Fibroblast of lung (primary cell): Measurements from ENCODE around the gene PRKCA. TPM values are rescaled to one million over a fixed set of nuclear protein-coding genes. Genes with fewer than 3 reads are reported as not detected.

Experiments used
- DNase-seq, 2 donors: peaks; one replicate each; pipeline versions ENCODE4 v3.0.0 to v3.0.0-alpha.2; 2010; ENCODE audit warnings: low read depth in 2 of 2
- H2AFZ ChIP-seq: 2 replicates; pipeline ENCODE4 v1.5.1; 2012; ENCODE audit warnings: low read length, control low read depth, inconsistent platforms
- H3K27ac ChIP-seq: 2 replicates; pipeline ENCODE4 v1.5.1; 2011; ENCODE audit warnings: low read length, control low read depth; ENCODE audit not compliant: insufficient read depth
- H3K27me3 ChIP-seq: 2 replicates; pipeline ENCODE4 v1.5.1; 2011; ENCODE audit warnings: mild to moderate bottlenecking, low read length; ENCODE audit not compliant: control insufficient read depth, insufficient read depth
- H3K36me3 ChIP-seq: 2 replicates; pipeline ENCODE4 v1.5.1; 2011; ENCODE audit warnings: low read length; ENCODE audit not compliant: control insufficient read depth, insufficient read depth
- H3K4me1 ChIP-seq: 2 replicates; pipeline ENCODE4 v1.5.1; 2011; ENCODE audit warnings: low read length; ENCODE audit not compliant: control insufficient read depth, insufficient read depth; ENCODE audit errors: extremely low read depth
- H3K4me2 ChIP-seq: 2 replicates; pipeline ENCODE4 v1.5.1; 2011; ENCODE audit warnings: low read length, control low read depth; ENCODE audit not compliant: insufficient read depth; ENCODE audit errors: extremely low read depth
- H3K4me3 ChIP-seq, 4 experiments: fragments of 200-600 bp in 1 of 4; sonication (generic) in 1 of 4; replicated peaks in 1 of 4; 2 replicates each; pipeline ENCODE4 v1.5.1; 2011 to 2016; ENCODE audit warnings: low read length in 4 of 4, low read depth in 3 of 4, mild to moderate bottlenecking in 3 of 4, control low read depth in 2 of 4, inconsistent platforms in 1 of 4, mixed read lengths in 1 of 4; ENCODE audit not compliant: insufficient read depth in 1 of 4; ENCODE audit errors: control extremely low read depth in 1 of 4
- H3K79me2 ChIP-seq: 2 replicates; pipeline ENCODE4 v1.5.1; 2012; ENCODE audit warnings: mild to moderate bottlenecking, low read length, inconsistent platforms; ENCODE audit not compliant: control insufficient read depth, insufficient read depth
- H3K9ac ChIP-seq: 2 replicates; pipeline ENCODE4 v1.5.1; 2011; ENCODE audit warnings: mild to moderate bottlenecking, low read length, control low read depth; ENCODE audit not compliant: insufficient read depth
- H3K9me3 ChIP-seq: 2 replicates; pipeline ENCODE4 v1.5.1; 2012; ENCODE audit warnings: low read depth, low read length; ENCODE audit not compliant: control insufficient read depth, insufficient read depth
- H4K20me1 ChIP-seq: 2 replicates; pipeline ENCODE4 v1.5.1; 2011; ENCODE audit warnings: low read length; ENCODE audit not compliant: control insufficient read depth, insufficient read depth; ENCODE audit errors: extremely low read depth
- CTCF ChIP-seq, 2 donors: IDR thresholded peaks in 1 of 2; conservative IDR thresholded peaks in 1 of 2; 1 replicate in 1 of 2; 2 replicates in 1 of 2; pipeline ENCODE4 v1.5.1; 2011 to 2012; ENCODE audit warnings: low read length in 2 of 2, control low read depth in 1 of 2, inconsistent platforms in 1 of 2, low read depth in 1 of 2, mild to moderate bottlenecking in 1 of 2
- EZH2 ChIP-seq: IDR thresholded peaks from 2 replicates; pipeline ENCODE4 v1.5.1; 2012; ENCODE audit warnings: low read length, control low read depth, mild to moderate bottlenecking; ENCODE audit errors: missing control alignments
- polyA plus RNA-seq, 2 donors: library from polyadenylated mRNA; depleted of rRNA in 1 of 2; stranded (reverse) in 1 of 2; unstranded in 1 of 2; fragments of >200 nt; gene quantifications; 2 replicates each; pipeline ENCODE4 v1.2.1, GENCODE V29; 2011 to 2012; ENCODE audit warnings: missing spikeins in 1 of 2
- total RNA-seq: library from RNA; depleted of rRNA; stranded (reverse); fragments of >200 nt; gene quantifications from 2 replicates; pipeline ENCODE4 v1.2.1, GENCODE V29; 2014

PRKCA gene
- total and polyA plus RNA-seq, 2 donors (not counting 1 experiment from before 2014, with no cell fraction given), result 34.0 to 74.2 TPM

- H3K4me1 ChIP-seq, result peaks cover 3% of the 10 kb centered on the region
- TF ChIP-seq EZH2 (no peak), CTCF (conservative IDR thresholded peaks at IDR 0.05 in 1 of 2, IDR thresholded peaks at IDR 0.05 in 1 of 2; ENCODE audit: low read depth in 1 of 2, low read length in 2 of 2) (no peak)
- no peaks in the 10 kb centered on the region for H3K9me3 ChIP-seq
- no peak for DNase-seq
- no peak overlapping the region for H2AFZ ChIP-seq
- H3K9ac ChIP-seq, result no peak overlapping the region
- H4K20me1 ChIP-seq, result no peaks in the 10 kb centered on the region
- no peak overlapping the region for H3K4me2 ChIP-seq
- H3K36me3 ChIP-seq, result peaks cover 12% of the 10 kb centered on the region
- no peak overlapping the region for H3K4me3 ChIP-seq
- H3K27me3 ChIP-seq, result no peaks in the 10 kb centered on the region
- no peak overlapping the region for H3K27ac ChIP-seq
- no peaks in the 10 kb centered on the region for H3K79me2 ChIP-seq
Measured at GRCh38 chr17:66789093-66789492, 486.7 kb downstream of the PRKCA start.

DNA sequence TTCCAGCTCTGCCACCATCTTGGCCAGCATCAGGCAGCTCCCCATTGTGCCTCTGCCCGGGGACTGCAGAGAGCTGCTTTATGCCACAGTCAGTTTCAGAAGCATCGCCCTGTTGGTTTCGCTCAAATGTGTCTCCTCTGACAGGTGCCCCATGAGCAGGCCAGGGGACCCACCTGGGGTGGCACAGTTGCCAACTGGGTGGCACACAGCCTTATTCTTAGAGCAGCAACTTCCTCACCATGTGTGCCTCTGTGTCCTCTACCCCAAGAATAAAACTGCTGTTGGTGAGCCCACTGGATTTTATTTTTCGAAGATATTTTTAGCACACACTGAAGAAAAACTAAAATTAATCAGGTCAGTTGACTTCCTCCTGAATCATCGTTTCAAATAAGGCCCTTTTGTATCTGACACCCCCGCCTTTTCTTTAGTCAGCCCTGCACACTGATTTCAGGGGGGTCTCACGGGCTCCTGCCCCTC lies 487.6 kb downstream of the PRKCA start:
- peak in 1 of 2 donors; percentile 62 for DNase-seq
- Histone ChIP-seq H2AFZ (no peak overlapping the region), H3K27ac (no peak overlapping the region), H3K9ac (no peak overlapping the region), H3K4me2 (no peak overlapping the region), H4K20me1 (no peaks in the 10 kb centered on the region), H3K9me3 (no peaks in the 10 kb centered on the region), H3K79me2 (no peaks in the 10 kb centered on the region), H3K4me3 (no peak overlapping the region), H3K4me1 (peaks cover 3% of the 10 kb centered on the region), H3K36me3 (peaks cover 12% of the 10 kb centered on the region), H3K27me3 (no peaks in the 10 kb centered on the region)
- TF ChIP-seq EZH2 (no peak), CTCF (conservative IDR thresholded peaks at IDR 0.05 in 1 of 2, IDR thresholded peaks at IDR 0.05 in 1 of 2; ENCODE audit: low read depth in 1 of 2, low read length in 2 of 2) (no peak)

- Histone ChIP-seq H2AFZ (no peak overlapping the region), H3K9ac (no peak overlapping the region), H3K79me2 (no peaks in the 10 kb centered on the region), H3K4me1 (peaks cover 3% of the 10 kb centered on the region), H3K4me3 (no peak overlapping the region), H3K27me3 (no peaks in the 10 kb centered on the region), H4K20me1 (no peaks in the 10 kb centered on the region), H3K36me3 (peaks cover 12% of the 10 kb centered on the region), H3K27ac (no peak overlapping the region), H3K4me2 (no peak overlapping the region), H3K9me3 (no peaks in the 10 kb centered on the region)
- DNase-seq, result peak; percentile 20 to 47
- TF ChIP-seq CTCF (conservative IDR thresholded peaks at IDR 0.05 in 1 of 2, IDR thresholded peaks at IDR 0.05 in 1 of 2; ENCODE audit: low read depth in 1 of 2, low read length in 2 of 2) (peak in 1 of 2 donors; percentile 14), EZH2 (no peak)
Measured at GRCh38 chr17:66790501-66791061, 488.2 kb downstream of the PRKCA start.
